ENCODE data around the gene TFF2. TPM values are rescaled to one million over a fixed set of nuclear protein-coding genes. Genes with fewer than 3 reads are reported as not detected.

Gene TFF2
- polyA plus RNA-seq, 5 donors = not detected

- DNase-seq = no peak
These were observed 30.0 kb downstream of the TFF2 start for GRCh38 chr21:42320791-42321190.

GRCh38 chr21:42319851-42320572, 30.8 kb downstream of the TFF2 start:
- no peak for DNase-seq

- DNase-seq = no peak
These were observed 31.4 kb downstream of the TFF2 start for GRCh38 chr21:42319376-42319775.

- DNase-seq = no peak
These were observed 32.7 kb downstream of the TFF2 start for GRCh38 chr21:42317826-42318746.

- no peak for DNase-seq
These were observed 33.5 kb downstream of the TFF2 start for GRCh38 chr21:42317341-42317741.

- no peak for DNase-seq
These were observed 33.9 kb downstream of the TFF2 start for GRCh38 chr21:42316891-42317290.

GRCh38 chr21:42315296-42315891, 35.4 kb downstream of the TFF2 start, which contains the start of gene TFF3:
TFF3 (minus strand) TSS chr21:42315409; CDS start chr21:42315374, 35 bp downstream.
- no peak for DNase-seq

GRCh38 chr21:42314616-42315295, 36.0 kb downstream of the TFF2 start:
- DNase-seq = no peak

GRCh38 chr21:42313501-42313969, 37.3 kb downstream of the TFF2 start:
- no peak for DNase-seq

GRCh38 chr21:42312626-42313104, 38.1 kb downstream of the TFF2 start:
- no peak for DNase-seq

GRCh38 chr21:42311816-42312625, 38.8 kb downstream of the TFF2 start:
- DNase-seq = no peak

- DNase-seq = no peak
These were observed 39.6 kb downstream of the TFF2 start for GRCh38 chr21:42311160-42311559.

GRCh38 chr21:42310411-42311001, 40.3 kb downstream of the TFF2 start:
- no peak for DNase-seq

- DNase-seq = peak; percentile 34 to 44
These were observed 41.0 kb downstream of the TFF2 start for GRCh38 chr21:42309753-42310213.

GRCh38 chr21:42308914-42309752, 41.7 kb downstream of the TFF2 start:
- DNase-seq = no peak

GRCh38 chr21:42308161-42308913, 42.5 kb downstream of the TFF2 start:
- DNase-seq = no peak

- DNase-seq = no peak
These were observed 43.7 kb downstream of the TFF2 start for GRCh38 chr21:42307106-42307505.

- DNase-seq = no peak
These were observed 44.3 kb downstream of the TFF2 start for GRCh38 chr21:42306366-42307035.

Data from right lung (tissue), 5 donors.